ENCODE data around the gene FCHSD1.

FCHSD1 gene

GRCh38 chr5:141672841-141673813 is 21.9 kb upstream of the FCHSD1 start:
- no peak for DNase-seq

- DNase-seq, result no peak
These were observed 21.0 kb upstream of the FCHSD1 start for GRCh38 chr5:141672071-141672840.

- DNase-seq, result no peak
These were observed 18.3 kb upstream of the FCHSD1 start for GRCh38 chr5:141669520-141669919.

GRCh38 chr5:141668601-141669265 is 17.5 kb upstream of the FCHSD1 start:
- DNase-seq, result no peak

- no peak for DNase-seq
These were observed 15.1 kb upstream of the FCHSD1 start for GRCh38 chr5:141665995-141666940.

GRCh38 chr5:141664733-141665461 is 13.7 kb upstream of the FCHSD1 start:
- DNase-seq, result no peak

- no peak for DNase-seq
These were observed 12.3 kb upstream of the FCHSD1 start for GRCh38 chr5:141663506-141663905.

- DNase-seq, result no peak
These were observed 10.8 kb upstream of the FCHSD1 start for GRCh38 chr5:141662028-141662427.

- peak; percentile 77 for DNase-seq
These were observed 6.8 kb upstream of the FCHSD1 start for GRCh38 chr5:141657937-141658545.

GRCh38 chr5:141657404-141657803 is 6.2 kb upstream of the FCHSD1 start:
- DNase-seq, result no peak

GRCh38 chr5:141656396-141656795 is 5.2 kb upstream of the FCHSD1 start:
- DNase-seq, result no peak

GRCh38 chr5:141655020-141655419 is 3.8 kb upstream of the FCHSD1 start:
- no peak for DNase-seq

GRCh38 chr5:141654298-141654697 is 3.1 kb upstream of the FCHSD1 start:
- DNase-seq, result peak; percentile 45

- no peak for DNase-seq
These were observed 499 bp upstream of the FCHSD1 start for GRCh38 chr5:141651728-141652105.

- DNase-seq, result no peak
These were observed 1.2 kb downstream of the FCHSD1 start for GRCh38 chr5:141649972-141650371.

- DNase-seq, result no peak
These were observed 2.0 kb downstream of the FCHSD1 start for GRCh38 chr5:141649056-141649688.

GRCh38 chr5:141647851-141648250 is 3.4 kb downstream of the FCHSD1 start:
- no peak for DNase-seq

- DNase-seq, result no peak
These were observed 4.0 kb downstream of the FCHSD1 start for GRCh38 chr5:141647242-141647641.

- no peak for DNase-seq
These were observed 5.2 kb downstream of the FCHSD1 start for GRCh38 chr5:141646026-141646425.

GRCh38 chr5:141641634-141642267 is 9.5 kb downstream of the FCHSD1 start:
- no peak for DNase-seq

Measured in amniotic stem cell (primary cell).